GM23338 (cell line): ENCODE data around the gene C14orf132. TPM values are rescaled to one million over a fixed set of nuclear protein-coding genes. Genes with fewer than 3 reads are reported as not detected.

Source experiments
- ATAC-seq: fragments of 200-7000 bp; cut with Tn5 transposase; 3 replicates; pipeline ENCODE4 v1.9.1; 2020
- DNase-seq: peaks from one replicate; pipeline ENCODE4 v3.0.0-alpha.2; 2015; ENCODE audit warnings: low spot score
- H2AFZ ChIP-seq: fragments of 200-600 bp; sonication (generic); 2 replicates; pipeline ENCODE4 v1.8.0; 2016; ENCODE audit warnings: antibody characterized with exemption, mild to moderate bottlenecking, moderate library complexity
- H3F3A ChIP-seq: fragments of 200-600 bp; sonication (generic); replicated peaks from 2 replicates; pipeline ENCODE4 v1.8.0; 2017; ENCODE audit warnings: antibody characterized with exemption, mixed run types, low read depth
- H3K27ac ChIP-seq: fragments of 200-600 bp; sonication (generic); 2 replicates; pipeline ENCODE4 v1.6.1; 2016; ENCODE audit warnings: low read depth
- H3K27me3 ChIP-seq: fragments of 200-600 bp; sonication (generic); 2 replicates; pipeline ENCODE4 v1.8.0; 2016; ENCODE audit warnings: mild to moderate bottlenecking, mixed run types, moderate library complexity; ENCODE audit not compliant: insufficient read depth
- H3K36me3 ChIP-seq: fragments of 200-600 bp; sonication (generic); 2 replicates; pipeline ENCODE4 v1.8.0; 2016; ENCODE audit warnings: mild to moderate bottlenecking; ENCODE audit not compliant: insufficient read depth
- H3K4me1 ChIP-seq: fragments of 200-600 bp; sonication (generic); 2 replicates; pipeline ENCODE4 v1.8.0; 2016; ENCODE audit warnings: mild to moderate bottlenecking, moderate library complexity; ENCODE audit not compliant: insufficient read depth
- H3K4me2 ChIP-seq: fragments of 200-600 bp; sonication (generic); 2 replicates; pipeline ENCODE4 v1.7.1; 2017; ENCODE audit warnings: mixed run types
- H3K4me3 ChIP-seq: fragments of 200-600 bp; sonication (generic); 2 replicates; pipeline ENCODE4 v1.6.1; 2016; ENCODE audit warnings: mixed run types
- H3K79me2 ChIP-seq: fragments of 200-600 bp; sonication (generic); replicated peaks from 2 replicates; pipeline ENCODE4 v1.8.0; 2017; ENCODE audit warnings: mild to moderate bottlenecking; ENCODE audit not compliant: insufficient read depth
- H3K9me2 ChIP-seq: fragments of 200-600 bp; sonication (generic); 2 replicates; pipeline ENCODE4 v1.8.0; 2017; ENCODE audit not compliant: insufficient read depth
- H4K20me1 ChIP-seq: fragments of 200-600 bp; sonication (generic); replicated peaks from 2 replicates; pipeline ENCODE4 v1.8.0; 2017; ENCODE audit warnings: mild to moderate bottlenecking; ENCODE audit not compliant: insufficient read depth
- H3K27ac Mint-ChIP-seq: 2 replicates; pipeline ENCODE4 v1.8.0; 2020; ENCODE audit warnings: inconsistent platforms, mild to moderate bottlenecking, moderate library complexity, mixed read lengths
- H3K27me3 Mint-ChIP-seq: 3 replicates; pipeline ENCODE4 v1.8.0; 2022; ENCODE audit warnings: low read depth, mild to moderate bottlenecking, moderate library complexity, mixed read lengths, inconsistent platforms; ENCODE audit not compliant: insufficient read depth, poor library complexity
- H3K36me3 Mint-ChIP-seq: 3 replicates; pipeline ENCODE4 v1.8.0; 2021; ENCODE audit warnings: low read depth, mild to moderate bottlenecking, inconsistent platforms, moderate library complexity, mixed read lengths
- H3K4me1 Mint-ChIP-seq: 3 replicates; pipeline ENCODE4 v1.8.0; 2020; ENCODE audit warnings: mild to moderate bottlenecking, inconsistent platforms, mixed read lengths
- H3K4me3 Mint-ChIP-seq: 3 replicates; pipeline ENCODE4 v1.8.0; 2021; ENCODE audit warnings: moderate library complexity, mild to moderate bottlenecking, inconsistent platforms, mixed read lengths
- H3K9me3 Mint-ChIP-seq: 3 replicates; pipeline ENCODE4 v1.8.0; 2020; ENCODE audit warnings: moderate library complexity, mild to moderate bottlenecking, inconsistent platforms, mixed read lengths
- CREB1 ChIP-seq: fragments of 250-450 bp; sonication (Bioruptor Pico); IDR thresholded peaks from 2 replicates; pipeline ENCODE4 v1.5.0; 2020; ENCODE audit warnings: low read depth, mild to moderate bottlenecking, moderate library complexity
- CTCF ChIP-seq, 2 experiments: fragments of 200-600 bp in 1 of 2; sonication (generic) in 1 of 2; conservative IDR thresholded peaks; 2 replicates each; pipeline versions ENCODE4 v1.5.1 to v1.6.1; 2016 to 2017; ENCODE audit warnings: antibody characterized with exemption in 2 of 2, low read depth in 2 of 2, mild to moderate bottlenecking in 2 of 2, moderate library complexity in 1 of 2
- ETS1 ChIP-seq: IDR thresholded peaks from 2 replicates; pipeline ENCODE4 v1.6.1; 2016; ENCODE audit warnings: antibody characterized with exemption
- EZH2phosphoT487 ChIP-seq: fragments of 200-600 bp; sonication (generic); IDR thresholded peaks from one replicate; pipeline ENCODE4 v1.8.1; 2018; ENCODE audit warnings: antibody characterized with exemption; ENCODE audit not compliant: unreplicated experiment
- JUNB ChIP-seq: IDR thresholded peaks from one replicate; pipeline ENCODE4 v1.6.1; 2016; ENCODE audit warnings: antibody characterized with exemption; ENCODE audit not compliant: unreplicated experiment
- NANOG ChIP-seq: IDR thresholded peaks from 2 replicates; pipeline ENCODE4 v1.6.1; 2016; ENCODE audit warnings: antibody characterized with exemption, borderline replicate concordance
- POLR2AphosphoS5 ChIP-seq: IDR thresholded peaks from 2 replicates; pipeline ENCODE4 v1.6.1; 2016; ENCODE audit warnings: antibody characterized with exemption, low read depth
- REST ChIP-seq: IDR thresholded peaks from one replicate; pipeline ENCODE4 v1.6.1; 2018; ENCODE audit warnings: antibody characterized with exemption; ENCODE audit not compliant: unreplicated experiment
- STAT1 ChIP-seq: IDR thresholded peaks from one replicate; pipeline ENCODE4 v1.6.1; 2016; ENCODE audit warnings: antibody characterized with exemption; ENCODE audit not compliant: unreplicated experiment
- ZNF114 ChIP-seq: fragments of 250-450 bp; sonication (Bioruptor Pico); IDR thresholded peaks from 2 replicates; pipeline ENCODE4 v1.5.0; 2020; ENCODE audit warnings: mild to moderate bottlenecking, moderate library complexity
- ZNF331 ChIP-seq: fragments of 250-450 bp; sonication (Bioruptor Pico); IDR thresholded peaks from 2 replicates; pipeline ENCODE4 v1.5.0; 2020; ENCODE audit warnings: low read depth, mild to moderate bottlenecking, moderate library complexity
- ZNF462 ChIP-seq: fragments of 250-450 bp; sonication (Bioruptor Pico); IDR thresholded peaks from 2 replicates; pipeline ENCODE4 v1.5.0; 2020; ENCODE audit warnings: mild to moderate bottlenecking, moderate library complexity
- polyA plus RNA-seq: library from polyadenylated mRNA; unstranded; fragments of >200 nt; fragmentation: Nextera tagmentation; extraction: Ambion mirVana; gene quantifications from 2 replicates; pipeline ENCODE4 v1.2.1, GENCODE V29; 2016
- total RNA-seq: library from RNA; depleted of rRNA; stranded (reverse); fragments of >200 nt; shearing (Covaris generic); gene quantifications from 2 replicates; pipeline ENCODE4 v1.2.3, GENCODE V29; 2014

The C14orf132 gene
- total and polyA plus RNA-seq, 2 experiments from 2014 or later, result 13.8 to 16.2 TPM

- no peak overlapping the region for H3K27ac Mint-ChIP-seq
- no peaks in the 10 kb centered on the region for H3F3A ChIP-seq
Measured at GRCh38 chr14:96031691-96032090, 7.5 kb upstream of the C14orf132 start.

More at GRCh38 chr14:96031691-96032090, 7.5 kb upstream of the C14orf132 start:
- no peaks in the 10 kb centered on the region for H3K36me3 ChIP-seq
- no peaks in the 10 kb centered on the region for H3K9me2 ChIP-seq
- peaks cover 7% of the 10 kb centered on the region; the same call in 1 of the 2 replicates for H3K27me3 ChIP-seq
- H2AFZ ChIP-seq, result no peak overlapping the region
- Mint-ChIP-seq H3K4me1 (peaks cover 4% of the 10 kb centered on the region), H3K27me3 (peaks cover 1% of the 10 kb centered on the region), H3K9me3 (no peaks in the 10 kb centered on the region; the same call in 2 of the 3 replicates), H3K4me3 (no peak overlapping the region), H3K36me3 (no peaks in the 10 kb centered on the region)
- no peaks in the 10 kb centered on the region for H3K4me1 ChIP-seq
- H3K79me2 ChIP-seq, result no peaks in the 10 kb centered on the region
- ATAC-seq (no peak), DNase-seq (no peak)
- no peak overlapping the region for H3K27ac ChIP-seq
- H3K4me2 ChIP-seq, result no peak overlapping the region
- no peak overlapping the region for H3K4me3 ChIP-seq
- no peaks in the 10 kb centered on the region for H4K20me1 ChIP-seq
- TF ChIP-seq ZNF331 (no peak), EZH2phosphoT487 (no peak), POLR2AphosphoS5 (no peak), ZNF462 (CRISPR knock-in tag) (no peak), STAT1 (no peak), NANOG (no peak), REST (no peak), CTCF (conservative IDR thresholded peaks at IDR 0.05; ENCODE audit: low read depth in 2 of 2) (no peak), JUNB (no peak), ZNF114 (CRISPR knock-in tag) (no peak), ETS1 (no peak), CREB1 (CRISPR knock-in tag) (no peak)
